B cell (primary cell): Measurements from ENCODE around the gene CASTOR1.

Source experiments
- EZH2 ChIP-seq: IDR thresholded peaks from 2 replicates; pipeline ENCODE4 v1.6.1; 2012; ENCODE audit warnings: borderline replicate concordance, low read depth, mild to moderate bottlenecking, moderate library complexity, low read length; ENCODE audit not compliant: insufficient read depth, poor library complexity, severe bottlenecking
- TF ChIP-seq, protein P1 (sequence below): fragments of 200-600 bp; IDR thresholded peaks from one replicate; pipeline ENCODE4 v1.8.0; 2022; ENCODE audit warnings: antibody characterized with exemption, mild to moderate bottlenecking

DNA sequence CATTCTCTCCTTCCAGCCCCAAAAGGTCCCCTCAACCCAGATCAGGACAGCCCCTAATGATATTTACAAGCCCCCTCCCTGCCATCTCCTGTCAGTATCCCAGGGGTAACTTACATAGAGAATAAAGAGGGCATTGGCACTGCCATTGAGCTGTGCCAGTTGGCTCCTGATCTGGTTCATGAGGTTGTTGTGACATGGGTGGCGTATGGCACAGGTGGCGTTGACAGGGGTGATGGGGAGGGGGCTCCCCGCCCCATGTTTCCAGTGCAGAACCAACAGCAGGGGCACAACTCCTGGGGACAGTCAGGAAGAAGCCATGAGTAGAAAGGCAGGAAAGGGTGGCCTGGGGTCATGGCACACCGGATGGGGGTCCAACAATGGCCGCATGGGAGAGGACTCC, 44.7 kb downstream of the CASTOR1 start:
- TF ChIP-seq, protein P1, sequence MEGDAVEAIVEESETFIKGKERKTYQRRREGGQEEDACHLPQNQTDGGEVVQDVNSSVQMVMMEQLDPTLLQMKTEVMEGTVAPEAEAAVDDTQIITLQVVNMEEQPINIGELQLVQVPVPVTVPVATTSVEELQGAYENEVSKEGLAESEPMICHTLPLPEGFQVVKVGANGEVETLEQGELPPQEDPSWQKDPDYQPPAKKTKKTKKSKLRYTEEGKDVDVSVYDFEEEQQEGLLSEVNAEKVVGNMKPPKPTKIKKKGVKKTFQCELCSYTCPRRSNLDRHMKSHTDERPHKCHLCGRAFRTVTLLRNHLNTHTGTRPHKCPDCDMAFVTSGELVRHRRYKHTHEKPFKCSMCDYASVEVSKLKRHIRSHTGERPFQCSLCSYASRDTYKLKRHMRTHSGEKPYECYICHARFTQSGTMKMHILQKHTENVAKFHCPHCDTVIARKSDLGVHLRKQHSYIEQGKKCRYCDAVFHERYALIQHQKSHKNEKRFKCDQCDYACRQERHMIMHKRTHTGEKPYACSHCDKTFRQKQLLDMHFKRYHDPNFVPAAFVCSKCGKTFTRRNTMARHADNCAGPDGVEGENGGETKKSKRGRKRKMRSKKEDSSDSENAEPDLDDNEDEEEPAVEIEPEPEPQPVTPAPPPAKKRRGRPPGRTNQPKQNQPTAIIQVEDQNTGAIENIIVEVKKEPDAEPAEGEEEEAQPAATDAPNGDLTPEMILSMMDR, result no peak
- TF ChIP-seq EZH2, result no peak
